Subcutaneous abdominal adipose tissue (tissue), 5 donors: ENCODE results near the gene TMEM231.

Experiments
- H3K27ac ChIP-seq: one replicate; pipeline ENCODE4 v1.7.0; 2013; ENCODE audit warnings: low read depth, mild to moderate bottlenecking, inconsistent platforms, low read length, moderate library complexity
- H3K27me3 ChIP-seq, 5 donors: one replicate each; pipeline ENCODE4 v1.7.0; 2013; ENCODE audit warnings: low read length in 5 of 5, inconsistent platforms in 1 of 5; ENCODE audit not compliant: control insufficient read depth in 5 of 5, insufficient read depth in 4 of 5
- H3K36me3 ChIP-seq, 5 donors: one replicate each; pipeline ENCODE4 v1.7.0; 2013; ENCODE audit warnings: low read length in 5 of 5; ENCODE audit not compliant: control insufficient read depth in 5 of 5, insufficient read depth in 5 of 5
- H3K4me1 ChIP-seq, 5 donors: one replicate each; pipeline ENCODE4 v1.7.0; 2013; ENCODE audit warnings: low read length in 5 of 5, mild to moderate bottlenecking in 3 of 5, moderate library complexity in 1 of 5; ENCODE audit not compliant: control insufficient read depth in 5 of 5, insufficient read depth in 5 of 5
- H3K4me3 ChIP-seq, 5 donors: one replicate each; pipeline ENCODE4 v1.7.0; 2013; ENCODE audit warnings: low read length in 5 of 5, low read depth in 1 of 5
- H3K9ac ChIP-seq, 5 donors: one replicate each; pipeline ENCODE4 v1.7.0; 2013; ENCODE audit warnings: low read length in 5 of 5, mild to moderate bottlenecking in 4 of 5, moderate library complexity in 3 of 5
- H3K9me3 ChIP-seq, 5 donors: one replicate each; pipeline ENCODE4 v1.7.0; 2013; ENCODE audit warnings: low read length in 5 of 5; ENCODE audit not compliant: control insufficient read depth in 5 of 5
- donor health status: healthy.
- donor health status: healthy.
- donor health status: healthy.
- donor health status: healthy.
- donor health status: healthy.

Gene TMEM231

DNA sequence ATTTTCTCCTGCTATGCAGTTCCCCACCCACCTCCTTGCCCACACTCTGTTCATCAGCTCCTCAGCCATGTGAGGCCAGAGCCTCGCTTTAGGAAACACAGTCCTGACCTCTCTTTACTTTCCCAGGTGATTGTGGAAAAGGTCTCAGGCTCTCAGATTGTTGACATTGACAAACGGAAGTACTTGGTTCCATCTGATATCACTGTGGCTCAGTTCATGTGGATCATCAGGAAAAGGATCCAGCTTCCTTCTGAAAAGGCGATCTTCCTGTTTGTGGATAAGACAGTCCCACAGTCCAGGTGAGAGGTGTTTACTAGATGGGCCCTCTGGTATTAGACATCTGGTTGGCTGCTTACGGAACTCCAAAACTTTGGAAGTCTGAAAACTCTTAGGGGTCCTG lies 11.9 kb upstream of the TMEM231 start:
- no peaks in the 10 kb centered on the region for H3K9me3 ChIP-seq
- peak overlapping the region in 4 of 5 donors; percentile 9 to 91 (median 60) for H3K9ac ChIP-seq
- no peaks in the 10 kb centered on the region for H3K27me3 ChIP-seq
- no peak overlapping the region for H3K27ac ChIP-seq
- peaks cover 6 to 51% (median 41%) of the 10 kb centered on the region in 5 donors for H3K36me3 ChIP-seq
- peak overlapping the region in 1 of 5 donors; percentile 84 for H3K4me3 ChIP-seq
- H3K4me1 ChIP-seq, result peaks cover 0 to 54% (median 41%) of the 10 kb centered on the region in 5 donors

DNA sequence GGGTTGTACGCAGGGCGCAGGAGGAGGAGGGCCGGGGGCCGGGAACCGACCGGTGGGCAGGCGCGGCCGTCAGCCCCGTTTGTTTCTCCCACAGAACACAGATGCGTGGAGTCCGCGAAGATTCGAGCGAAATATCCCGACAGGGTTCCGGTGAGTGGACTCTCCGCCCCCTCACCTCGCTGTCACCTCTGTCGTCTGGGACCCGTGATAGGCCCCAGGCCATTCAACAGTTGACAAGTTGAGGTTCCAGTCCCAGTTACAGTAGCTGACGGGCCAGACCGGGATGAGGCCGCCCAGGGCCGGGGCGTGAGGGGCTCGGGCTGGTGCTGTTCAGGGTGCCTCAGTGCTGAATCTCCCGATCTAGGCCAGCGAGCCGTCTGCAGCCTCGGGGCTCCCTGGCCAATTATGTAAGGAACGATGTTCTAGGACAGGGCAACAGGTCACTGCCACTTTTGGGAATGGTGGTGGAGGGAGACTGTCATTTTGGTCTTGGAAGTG lies 10.8 kb upstream of the TMEM231 start:
- Histone ChIP-seq H3K9me3 (no peaks in the 10 kb centered on the region), H3K27ac (peak overlapping the region; percentile 39), H3K4me3 (peak overlapping the region; percentile 75 to 97 (median 84)), H3K27me3 (no peaks in the 10 kb centered on the region), H3K36me3 (peaks cover 6 to 40% (median 30%) of the 10 kb centered on the region in 5 donors), H3K9ac (peak overlapping the region; percentile 50 to 93 (median 88)), H3K4me1 (peaks cover 0 to 49% (median 35%) of the 10 kb centered on the region in 5 donors)

DNA sequence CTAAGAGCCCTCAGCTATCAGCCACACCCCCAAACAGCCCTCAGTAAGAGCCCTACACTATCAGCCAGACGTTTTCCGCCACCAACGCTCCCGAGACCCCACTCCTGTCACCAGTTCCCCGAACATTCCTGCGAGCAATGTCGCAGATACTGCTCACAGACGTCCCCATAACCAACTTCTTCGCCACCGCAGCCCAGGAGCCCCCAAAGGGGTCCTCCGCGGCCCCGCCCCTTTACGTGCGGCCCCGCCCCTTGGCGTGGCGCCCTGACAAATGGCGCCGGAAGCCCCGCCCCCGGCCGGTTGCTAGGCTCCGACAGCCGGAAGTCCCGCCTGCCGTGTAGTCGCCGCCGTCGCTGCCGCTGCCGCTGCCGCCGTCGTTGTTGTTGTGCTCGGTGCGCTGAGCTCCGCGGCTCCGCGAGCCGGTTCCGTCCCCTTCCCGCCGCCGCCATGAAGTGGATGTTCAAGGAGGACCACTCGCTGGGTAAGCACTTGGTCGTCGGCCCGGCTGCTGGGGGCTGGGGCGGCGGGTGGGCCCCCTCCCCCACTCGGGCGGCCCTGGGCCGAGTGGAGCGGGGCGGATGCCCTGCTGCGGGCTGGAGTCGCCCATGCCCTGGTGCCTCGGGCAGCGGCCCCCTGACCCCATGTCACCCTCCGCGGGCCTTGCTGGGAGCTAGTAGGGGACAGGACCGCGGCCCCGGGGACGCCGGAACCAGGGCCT lies 10.1 kb upstream of the TMEM231 start, which contains the start of gene GABARAPL2:
Gene GABARAPL2 (plus strand): TSS at position 340 of the 718 bp plus-strand sequence. CDS start 108 bp downstream, at position 448.
- no peaks in the 10 kb centered on the region for H3K9me3 ChIP-seq
- H3K27ac ChIP-seq, result peak within 1 kb of the TSS; percentile 39
- H3K4me3 ChIP-seq, result peak within 1 kb of the TSS; percentile 84 to 97 (median 95)

DNA sequence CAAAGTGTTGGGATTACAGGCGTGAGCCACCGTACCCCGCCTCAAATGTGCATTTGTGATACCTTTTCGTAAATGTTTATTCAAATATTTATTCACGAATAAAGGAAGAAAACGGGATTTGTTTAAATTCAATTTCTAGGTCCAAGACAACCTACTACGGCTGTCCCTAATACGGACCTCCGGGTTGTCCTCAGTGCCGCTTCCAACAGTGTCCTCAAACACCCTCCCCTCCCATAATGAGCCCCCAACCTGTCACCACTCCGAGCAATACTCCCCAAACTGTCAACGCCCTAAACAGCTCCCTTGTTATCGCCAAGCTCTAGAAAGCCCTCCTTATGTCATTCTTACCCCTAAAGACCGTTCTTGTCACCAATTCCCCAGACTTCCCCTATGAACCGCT lies 9.6 kb upstream of the TMEM231 start:
- H3K36me3 ChIP-seq, result peaks cover 3 to 29% (median 22%) of the 10 kb centered on the region in 5 donors
- no peaks in the 10 kb centered on the region for H3K27me3 ChIP-seq
- peaks cover 0 to 43% (median 30%) of the 10 kb centered on the region in 5 donors for H3K4me1 ChIP-seq
- H3K27ac ChIP-seq, result peak overlapping the region; percentile 39
- H3K4me3 ChIP-seq, result peak overlapping the region; percentile 84 to 97 (median 95)
- no peaks in the 10 kb centered on the region for H3K9me3 ChIP-seq
- peak overlapping the region in 4 of 5 donors; percentile 81 to 93 (median 90) for H3K9ac ChIP-seq

More for the DNA sequence above, 10.1 kb upstream of the TMEM231 start, which contains the start of gene GABARAPL2:
- H3K27me3 ChIP-seq, result no peaks in the 10 kb centered on the region
- peak within 1 kb of the TSS; percentile 50 to 93 (median 88) for H3K9ac ChIP-seq
- H3K36me3 ChIP-seq, result peaks cover 4 to 35% (median 27%) of the 10 kb centered on the region in 5 donors
- H3K4me1 ChIP-seq, result peaks cover 0 to 46% (median 31%) of the 10 kb centered on the region in 5 donors

DNA sequence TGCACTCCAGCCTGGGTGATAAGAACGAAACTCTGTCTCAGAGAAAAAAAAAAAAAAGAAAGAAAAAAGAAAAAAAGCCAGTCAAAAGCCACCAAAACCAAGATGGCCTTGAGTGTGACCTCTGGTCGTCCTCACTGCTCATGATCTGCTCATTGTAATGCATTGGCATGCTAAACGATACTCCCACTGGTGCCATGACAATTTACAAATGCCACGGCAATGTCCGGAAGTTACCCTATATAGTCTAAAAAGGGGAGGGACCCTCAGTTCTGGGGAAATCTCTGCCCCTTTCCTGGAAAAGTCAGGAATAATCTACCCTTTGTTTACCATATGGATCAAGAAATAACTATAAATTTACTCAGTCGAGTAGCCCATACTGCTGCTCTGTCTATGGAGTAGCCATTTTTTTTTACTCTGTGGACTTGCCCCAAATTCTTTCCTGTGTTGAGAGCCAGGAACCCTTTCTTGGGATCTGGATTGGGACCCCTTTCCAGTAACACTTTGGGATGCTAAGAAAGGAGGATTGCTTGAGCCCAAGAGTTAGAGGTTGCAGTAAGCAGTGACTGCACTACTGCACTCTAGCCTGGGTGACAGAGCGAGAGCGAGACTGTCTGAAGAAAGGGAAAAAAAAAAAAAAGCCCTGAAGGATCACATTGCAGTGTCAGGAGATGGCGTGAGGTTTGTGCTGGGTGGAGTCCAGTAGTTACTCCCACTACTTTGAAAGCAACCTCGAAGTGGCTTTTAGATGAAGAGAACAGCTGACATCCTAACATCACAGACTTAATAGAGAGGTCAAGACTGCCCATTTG lies 3.7 kb upstream of the TMEM231 start:
- Histone ChIP-seq H3K27me3 (no peaks in the 10 kb centered on the region), H3K27ac (no peak overlapping the region), H3K4me3 (no peak overlapping the region)

DNA sequence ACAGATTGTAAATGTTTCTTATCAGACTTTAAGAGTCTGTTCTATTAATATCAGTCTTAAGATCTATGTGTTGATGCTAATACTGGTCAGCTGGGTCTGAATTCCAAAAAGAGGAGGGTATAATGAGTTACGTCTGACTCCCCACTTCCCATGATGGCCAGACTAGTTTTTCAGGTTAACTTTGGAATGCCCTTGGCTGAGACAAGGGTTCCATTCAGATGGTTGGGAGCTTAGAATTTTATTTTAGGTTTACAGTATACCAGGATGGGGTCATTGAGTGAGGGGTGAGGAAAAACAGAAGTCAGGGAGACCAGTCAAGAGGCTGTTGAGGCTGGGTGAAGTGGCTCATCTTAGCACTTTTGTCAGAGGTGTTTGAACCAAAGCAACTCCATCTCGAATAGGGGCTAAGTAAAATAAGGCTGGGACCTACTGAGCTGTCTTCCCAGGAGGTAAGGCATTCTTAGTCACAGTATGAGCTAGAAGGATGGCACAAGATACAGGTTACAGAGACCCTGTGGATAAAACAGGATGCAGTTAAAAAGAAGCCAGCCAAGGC lies 2.9 kb upstream of the TMEM231 start:
- Histone ChIP-seq H3K9ac (no peak overlapping the region), H3K27ac (no peak overlapping the region), H3K4me3 (no peak overlapping the region), H3K27me3 (no peaks in the 10 kb centered on the region), H3K4me1 (peaks cover 0 to 20% (median 19%) of the 10 kb centered on the region in 5 donors), H3K9me3 (no peaks in the 10 kb centered on the region), H3K36me3 (no peaks in the 10 kb centered on the region)

More for the DNA sequence above, 3.7 kb upstream of the TMEM231 start:
- Histone ChIP-seq H3K9me3 (no peaks in the 10 kb centered on the region), H3K9ac (no peak overlapping the region), H3K36me3 (no peaks in the 10 kb centered on the region), H3K4me1 (peaks cover 0 to 18% (median 18%) of the 10 kb centered on the region in 5 donors)

DNA sequence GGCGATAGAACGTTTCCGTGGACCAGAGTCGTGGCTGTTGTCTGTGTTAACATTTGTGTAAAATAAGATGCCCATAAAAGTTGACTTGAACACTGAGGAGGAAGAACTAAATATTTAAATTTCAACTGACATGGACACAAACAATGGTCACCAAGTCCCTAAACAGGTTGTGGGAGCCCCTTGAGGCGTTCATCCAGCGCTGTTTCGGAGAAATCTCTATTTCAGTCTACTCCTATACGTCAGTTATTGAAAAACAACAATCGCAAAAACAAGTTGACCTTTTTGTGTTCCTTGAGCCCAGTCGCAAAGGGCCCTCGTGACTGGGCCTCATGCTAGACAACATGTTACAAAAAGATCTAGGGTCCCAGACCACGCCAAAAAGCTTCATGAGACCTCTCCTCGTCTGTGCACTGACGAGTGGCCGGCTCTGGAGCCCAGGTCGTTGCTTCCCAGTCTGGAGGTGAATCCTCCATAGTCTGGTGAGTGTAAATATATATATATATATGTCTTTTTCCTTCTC lies 439 bp upstream of the TMEM231 start:
- peak overlapping the region; percentile 61 to 81 (median 78) for H3K4me3 ChIP-seq
- H3K9me3 ChIP-seq, result no peaks in the 10 kb centered on the region
- peak overlapping the region; percentile 57 for H3K27ac ChIP-seq
- H3K9ac ChIP-seq, result peak overlapping the region in 2 of 5 donors; percentile 21 to 46
- no peaks in the 10 kb centered on the region for H3K36me3 ChIP-seq
- H3K27me3 ChIP-seq, result no peaks in the 10 kb centered on the region
- H3K4me1 ChIP-seq, result peaks cover 0 to 20% (median 19%) of the 10 kb centered on the region in 5 donors

DNA sequence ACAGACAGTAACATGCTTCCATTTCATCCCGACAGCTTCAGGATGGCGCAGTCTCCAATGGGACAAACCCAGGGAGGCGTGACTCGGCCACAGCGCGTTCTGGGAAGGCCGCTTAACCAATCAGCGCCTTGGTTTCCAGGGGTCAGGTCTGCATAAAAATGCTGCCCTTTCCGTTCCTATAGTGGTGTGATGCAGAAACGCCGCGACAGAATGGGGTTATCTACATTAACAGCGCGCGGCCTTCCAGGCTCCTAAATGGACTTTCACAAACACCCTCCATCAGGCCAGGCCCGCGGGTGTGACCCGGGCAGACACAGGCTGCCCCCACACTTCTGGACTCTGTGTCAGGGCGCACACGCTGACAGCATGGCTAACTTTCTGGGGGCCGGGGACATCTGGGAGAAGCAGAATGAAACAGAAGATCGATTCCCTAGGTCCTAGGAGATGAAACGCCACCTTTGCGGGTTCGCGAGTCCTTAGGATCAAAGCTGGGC lies 792 bp downstream of the TMEM231 start:
- Histone ChIP-seq H3K4me3 (peak overlapping the region; percentile 77 to 81 (median 80)), H3K27ac (peak overlapping the region; percentile 57), H3K27me3 (no peaks in the 10 kb centered on the region), H3K36me3 (no peaks in the 10 kb centered on the region), H3K9me3 (no peaks in the 10 kb centered on the region), H3K4me1 (peaks cover 2 to 20% (median 19%) of the 10 kb centered on the region in 5 donors), H3K9ac (peak overlapping the region in 4 of 5 donors; percentile 32 to 77 (median 64))

DNA sequence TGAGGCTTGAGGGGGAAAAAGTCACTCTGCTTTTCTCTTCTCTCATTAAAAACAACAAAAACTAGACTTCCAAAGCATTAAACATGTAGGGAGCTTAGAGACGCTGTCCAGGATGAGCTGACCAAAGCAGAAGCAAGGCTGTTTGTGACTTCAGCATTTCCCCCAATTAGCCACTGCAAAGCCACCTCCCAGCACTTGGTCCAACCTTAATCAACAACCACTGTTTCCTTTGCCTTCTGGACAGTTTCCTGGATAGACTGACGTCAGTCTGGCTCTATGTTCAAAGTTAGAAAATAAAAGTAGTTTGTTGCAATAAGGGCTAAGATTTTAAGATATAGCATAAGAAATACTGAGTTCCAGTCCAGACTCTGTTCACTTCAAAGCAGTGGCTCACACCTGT lies 3.1 kb downstream of the TMEM231 start:
- Histone ChIP-seq H3K4me3 (no peak overlapping the region), H3K36me3 (no peaks in the 10 kb centered on the region), H3K9ac (no peak overlapping the region), H3K27ac (peak overlapping the region; percentile 27), H3K9me3 (no peaks in the 10 kb centered on the region), H3K27me3 (no peaks in the 10 kb centered on the region), H3K4me1 (peaks cover 3 to 26% (median 20%) of the 10 kb centered on the region in 5 donors)
